Fibroblast of pulmonary artery (primary cell): ENCODE data around the gene CST9.
"Not testable (repeated sequence)": the region's sequence is repeated elsewhere in the genome, so short reads cannot be mapped to it uniquely, and the experiment has no call there.

Experiments used
- DNase-seq: peaks from one replicate; pipeline ENCODE4 v3.0.0-alpha.2; 2010; ENCODE audit warnings: low read depth
- H3K4me3 ChIP-seq: replicated peaks from 2 replicates; pipeline ENCODE4 v1.5.1; 2011; ENCODE audit warnings: low read depth, mild to moderate bottlenecking, control low read depth, low read length, moderate library complexity
- CTCF ChIP-seq: IDR thresholded peaks from 2 replicates; pipeline ENCODE4 v1.5.1; 2011; ENCODE audit warnings: mild to moderate bottlenecking, control low read depth, low read length, inconsistent platforms; ENCODE audit errors: missing control alignments

The CST9 gene

DNA sequence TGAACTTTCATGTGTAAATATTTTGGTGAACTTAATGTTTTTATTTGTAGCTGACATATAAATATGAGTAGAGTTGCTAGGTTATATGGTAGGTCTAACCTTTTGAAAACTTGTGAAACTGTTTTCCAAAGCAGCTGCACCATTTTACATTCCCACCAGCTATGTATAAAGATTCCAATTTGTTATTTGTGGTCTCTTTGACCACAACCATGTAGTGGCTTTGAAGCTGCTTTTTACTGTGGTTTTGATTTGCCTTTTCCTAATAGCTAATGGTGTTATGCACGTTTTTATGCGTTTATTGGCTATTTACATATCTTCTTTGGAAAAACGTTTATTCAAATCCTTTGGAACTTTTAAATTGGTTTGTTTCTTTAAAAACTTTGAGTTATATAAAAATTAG is 21.8 kb upstream of the CST9 start:
- no peak overlapping the region for H3K4me3 ChIP-seq
- DNase-seq, result no peak
- no peak for TF ChIP-seq CTCF

GRCh38 chr20:23626040-23626620 is 20.4 kb upstream of the CST9 start:
- no peak for DNase-seq
- H3K4me3 ChIP-seq, result no peak overlapping the region
- no peak for TF ChIP-seq CTCF

DNA sequence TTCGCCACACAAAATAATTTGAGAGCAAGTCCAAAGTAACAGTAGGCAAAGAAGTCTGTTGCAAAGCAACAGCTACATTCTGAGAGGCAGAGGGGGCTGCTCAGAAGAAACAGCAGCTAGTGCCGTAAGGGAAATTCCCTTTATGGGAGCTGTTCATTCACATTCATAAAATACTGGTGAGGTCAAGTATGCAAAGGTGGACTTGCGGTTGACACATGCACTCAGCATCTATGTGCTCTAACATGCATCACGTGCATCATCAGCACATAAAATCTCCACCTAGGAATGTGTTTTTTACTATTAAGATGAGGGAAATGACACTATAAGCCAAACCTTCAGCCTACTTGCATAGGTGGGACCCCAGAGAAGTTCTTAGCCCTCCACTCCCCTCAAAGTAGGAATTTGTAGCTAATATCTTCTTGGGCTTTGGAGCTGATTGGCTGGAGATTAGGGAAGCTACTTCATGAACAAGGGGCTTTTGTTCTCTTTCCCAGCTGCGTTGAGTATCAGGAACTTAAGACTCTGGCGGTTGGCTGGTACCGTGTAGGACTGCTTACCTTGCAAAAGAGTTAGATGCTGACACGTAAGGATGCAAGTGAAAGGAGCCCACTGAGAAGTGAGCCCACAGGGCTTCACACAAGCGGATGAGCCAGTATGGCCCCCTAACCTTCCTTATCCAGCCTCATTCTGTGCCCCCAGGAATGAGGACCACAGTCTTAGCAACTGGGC is 19.7 kb upstream of the CST9 start:
- DNase-seq, result peak; percentile 31
- no peak for TF ChIP-seq CTCF
- no peak overlapping the region for H3K4me3 ChIP-seq

DNA sequence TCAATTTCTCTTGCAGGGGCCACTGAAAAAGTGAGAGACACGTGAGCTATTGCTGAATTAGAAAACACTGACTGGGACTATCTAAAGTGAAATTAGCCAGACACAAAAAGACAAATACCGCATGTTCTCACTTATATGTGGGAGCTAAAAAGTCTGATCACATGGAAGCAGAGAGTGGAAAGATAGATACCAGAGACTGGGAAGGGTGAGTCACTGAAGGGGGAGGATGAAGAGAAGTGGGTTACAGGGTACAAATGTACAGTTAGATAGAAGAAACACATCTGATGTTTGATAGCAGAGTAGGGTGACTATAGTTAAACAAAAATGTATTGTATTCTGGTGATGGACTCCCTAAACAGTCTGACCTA is 18.6 kb upstream of the CST9 start:
- no peak overlapping the region for H3K4me3 ChIP-seq
- DNase-seq, result peak; percentile 81
- TF ChIP-seq CTCF, result no peak

DNA sequence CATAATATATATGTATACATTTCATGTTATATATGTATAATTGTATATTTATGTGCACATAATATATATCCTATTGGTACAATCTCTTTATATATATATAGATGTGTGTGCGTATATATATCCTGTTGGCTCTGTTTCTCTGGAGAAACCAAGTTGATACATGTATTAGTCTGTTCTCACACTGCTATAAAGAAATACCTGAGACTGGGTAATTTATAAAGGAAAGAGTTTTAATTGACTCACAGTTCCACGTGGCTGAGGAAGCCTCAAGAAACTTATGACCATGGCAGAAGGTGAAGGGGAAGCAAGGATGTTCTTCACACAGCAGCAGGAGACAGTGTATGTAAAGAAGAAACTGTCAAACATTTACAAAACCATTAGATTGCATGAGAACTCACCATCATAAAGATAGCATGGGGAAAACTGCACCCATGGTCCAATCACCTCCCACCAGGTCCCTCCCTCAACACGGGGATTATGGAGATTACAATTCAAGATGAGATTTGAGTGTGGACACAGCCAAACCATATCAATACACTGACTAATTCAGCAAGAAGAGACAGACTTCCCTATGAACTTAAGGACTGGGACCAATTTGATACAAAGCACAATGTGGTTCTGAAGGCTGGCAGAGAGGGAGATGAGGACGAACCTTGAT is 18.1 kb upstream of the CST9 start:
- no peak overlapping the region for H3K4me3 ChIP-seq
- DNase-seq, result no peak
- TF ChIP-seq CTCF, result no peak

- peak; percentile 96 for DNase-seq
- peak overlapping the region; percentile 44 for H3K4me3 ChIP-seq
- TF ChIP-seq CTCF, result no peak
Measured at GRCh38 chr20:23622839-23623343, 17.2 kb upstream of the CST9 start.

DNA sequence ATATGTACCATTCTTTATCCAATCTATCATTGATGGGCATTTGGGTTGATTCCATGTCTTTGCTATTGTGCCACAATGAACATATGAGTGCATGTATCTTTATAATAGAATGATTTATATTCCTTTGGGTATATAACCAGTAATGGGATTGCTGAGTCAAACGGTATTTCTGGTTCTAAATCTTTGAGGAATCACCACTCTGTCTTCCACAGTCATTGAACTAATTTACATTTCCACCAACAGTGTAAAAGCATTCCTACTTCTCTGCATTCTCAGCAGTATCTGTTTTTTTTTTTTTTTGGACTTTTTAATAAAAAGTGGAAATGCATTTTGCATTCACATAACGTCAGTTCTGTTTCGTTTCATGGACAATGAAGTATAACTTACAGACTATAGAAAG is 16.7 kb upstream of the CST9 start:
- DNase-seq, result not testable (repeated sequence)
- H3K4me3 ChIP-seq, result peak overlapping the region; percentile 44

DNA sequence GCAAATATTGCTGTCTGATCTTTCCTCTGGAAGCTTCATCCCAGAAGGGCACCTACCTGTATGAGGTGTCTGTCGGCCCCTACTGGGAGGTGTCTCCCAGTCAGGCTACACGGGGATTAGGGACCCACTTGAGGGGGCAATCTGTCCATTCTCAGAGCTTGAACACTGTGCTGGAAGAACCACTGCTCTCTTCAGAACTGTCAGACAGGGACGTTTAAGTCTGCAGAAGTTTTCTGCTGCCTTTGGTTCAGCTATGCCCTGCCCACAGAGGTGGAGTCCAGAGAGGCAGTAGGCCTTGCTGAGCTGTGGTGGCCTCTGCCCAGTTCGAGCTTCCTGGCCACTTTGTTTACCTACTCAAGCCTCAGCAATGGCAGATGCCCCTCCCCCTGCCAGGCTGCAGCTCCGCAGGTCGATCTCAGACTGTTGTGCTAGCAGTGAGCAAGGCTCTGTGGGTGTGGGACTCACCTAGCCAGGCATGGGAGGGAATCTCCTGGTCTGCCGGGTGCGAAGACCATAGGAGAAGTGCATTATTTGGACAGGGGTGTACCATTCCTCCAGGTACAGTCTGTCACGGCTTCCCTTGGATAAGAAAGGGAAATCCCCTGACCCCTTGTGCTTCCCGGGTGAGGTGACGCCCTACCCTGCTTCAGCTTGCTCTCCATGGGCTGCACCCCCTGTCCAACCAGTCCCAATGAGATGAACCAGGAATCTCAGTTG is 15.1 kb upstream of the CST9 start:
- not testable (repeated sequence) for DNase-seq, H3K4me3 ChIP-seq
